Lung (tissue), 12 donors: ENCODE data around the gene ICAM4. TPM values are rescaled to one million over a fixed set of nuclear protein-coding genes. Genes with fewer than 3 reads are reported as not detected.
A peak's percentile ranks its signal among the peaks of the same experiment; 100 is the strongest.
"Not testable (repeated sequence)": the region's sequence is repeated elsewhere in the genome, so short reads cannot be mapped to it uniquely, and the experiment has no call there.

Experiments
- ATAC-seq: fragments of 200-7000 bp; cut with Tn5 transposase; one replicate; pipeline ENCODE4 v1.9.1; 2020; ENCODE audit warnings: moderate number of reproducible peaks; ENCODE audit not compliant: insufficient read depth, low FRiP score
- DNase-seq, 3 donors: peaks; one replicate each; pipeline ENCODE4 v3.0.0-alpha.2; 2013 to 2017
- H3K27ac ChIP-seq, 2 donors: one replicate each; pipeline ENCODE4 v1.5.1; 2013; ENCODE audit warnings: mild to moderate bottlenecking in 2 of 2, moderate library complexity in 2 of 2, control low read depth in 1 of 2, inconsistent platforms in 1 of 2, low read depth in 1 of 2, low read length in 1 of 2
- H3K27me3 ChIP-seq, 3 donors: one replicate each; pipeline ENCODE4 v1.5.1; 2013; ENCODE audit warnings: low read length in 2 of 3; ENCODE audit not compliant: control insufficient read depth in 3 of 3, insufficient read depth in 3 of 3
- H3K36me3 ChIP-seq, 4 donors: one replicate each; pipeline ENCODE4 v1.5.1; 2013; ENCODE audit warnings: low read length in 4 of 4, mild to moderate bottlenecking in 1 of 4, moderate library complexity in 1 of 4; ENCODE audit not compliant: control insufficient read depth in 4 of 4, insufficient read depth in 4 of 4
- H3K4me1 ChIP-seq, 5 donors: one replicate each; pipeline ENCODE4 v1.5.1; 2013; ENCODE audit warnings: low read length in 5 of 5, mild to moderate bottlenecking in 2 of 5, moderate library complexity in 1 of 5; ENCODE audit not compliant: control insufficient read depth in 5 of 5, insufficient read depth in 5 of 5
- H3K4me3 ChIP-seq: one replicate; pipeline ENCODE4 v1.5.1; 2013; ENCODE audit warnings: mild to moderate bottlenecking, control low read depth, moderate library complexity
- H3K9ac ChIP-seq, 2 donors: one replicate each; pipeline ENCODE4 v1.5.1; 2013; ENCODE audit warnings: low read length in 2 of 2, control low read depth in 1 of 2; ENCODE audit not compliant: insufficient read depth in 1 of 2
- H3K9me3 ChIP-seq, 4 donors: one replicate each; pipeline ENCODE4 v1.5.1; 2013; ENCODE audit warnings: low read length in 3 of 4, mild to moderate bottlenecking in 1 of 4, moderate library complexity in 1 of 4; ENCODE audit not compliant: control insufficient read depth in 4 of 4, insufficient read depth in 3 of 4
- WGBS, 2 donors: extraction: QIAGEN DNeasy Blood & Tissue Kit; methylation state at CpG; one replicate each; pipeline ENCODE4 v1.1.7; 2013; 5-methylcytosine and 5-hydroxymethylcytosine counted together
- polyA plus RNA-seq, 2 donors: library from polyadenylated mRNA; stranded (reverse); fragments of 200-250 nt; gene quantifications; one replicate each; pipeline ENCODE4 v1.2.1, GENCODE V29; 2013
- total RNA-seq, 2 donors: library from RNA; depleted of rRNA in 1 of 2; stranded (reverse); fragments of >200 nt in 1 of 2; gene quantifications; one replicate each; pipeline ENCODE4 v1.2.1, GENCODE V29; 2014 to 2021
- TF ChIP-seq, protein P1 (sequence below): IDR thresholded peaks from 2 replicates; pipeline ENCODE4 v1.5.1; 2012; ENCODE audit warnings: mild to moderate bottlenecking; ENCODE audit errors: control extremely low read depth, extremely low read depth
- donor health status: control.
- donor health status: control.
- donor health status: Bipolar disorder and iron deficiency.
- donor health status: healthy.
- donor health status: DM: yes; HTN: yes; CAD: no.

Gene ICAM4
- total and polyA plus RNA-seq, 4 donors, result 4.6 to 38.8 (median 8.1) TPM

DNA sequence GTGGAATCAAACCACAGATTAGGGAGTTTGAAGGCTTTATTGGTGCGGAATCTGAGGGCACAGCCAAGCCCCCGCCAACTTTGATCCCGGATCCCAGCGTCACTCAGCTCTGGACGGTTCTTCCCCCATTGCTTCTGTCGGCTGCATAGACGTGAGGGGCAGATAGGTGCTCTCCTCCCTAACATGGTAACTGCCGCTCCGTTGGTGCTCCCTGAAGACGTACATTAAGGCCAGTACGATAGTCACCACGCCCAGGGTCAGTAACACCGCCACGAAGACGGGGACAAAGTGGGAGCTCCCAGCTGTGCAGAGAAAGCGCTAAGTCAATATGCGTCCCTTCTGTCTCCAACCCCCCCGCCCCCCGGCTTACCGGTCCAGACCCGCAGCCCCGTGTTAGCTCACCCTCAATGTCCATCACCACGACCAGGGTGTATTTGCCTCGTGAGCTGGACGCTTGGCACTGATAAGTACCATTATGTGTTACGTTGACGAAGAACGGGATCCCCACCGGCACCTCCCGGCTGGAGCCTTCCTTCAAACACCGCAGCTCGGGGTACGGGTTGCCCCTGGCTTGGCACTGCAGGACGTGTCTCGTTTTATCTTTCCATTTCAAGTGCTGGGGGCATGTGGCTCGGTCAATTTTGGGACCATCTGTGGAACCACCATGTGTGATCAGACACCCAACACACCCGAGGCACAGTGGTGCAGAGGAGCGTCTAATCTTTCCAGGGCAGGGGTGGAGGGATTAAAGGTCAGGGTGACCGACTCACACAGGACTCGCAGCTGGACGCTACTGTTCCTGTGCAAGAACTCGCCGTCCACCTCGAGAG is 47.2 kb downstream of the ICAM4 start:
- peaks cover 0 to 25% (median 9%) of the 10 kb centered on the region in 5 donors for H3K4me1 ChIP-seq
- no peaks in the 10 kb centered on the region for H3K27me3 ChIP-seq
- TF ChIP-seq, protein P1, sequence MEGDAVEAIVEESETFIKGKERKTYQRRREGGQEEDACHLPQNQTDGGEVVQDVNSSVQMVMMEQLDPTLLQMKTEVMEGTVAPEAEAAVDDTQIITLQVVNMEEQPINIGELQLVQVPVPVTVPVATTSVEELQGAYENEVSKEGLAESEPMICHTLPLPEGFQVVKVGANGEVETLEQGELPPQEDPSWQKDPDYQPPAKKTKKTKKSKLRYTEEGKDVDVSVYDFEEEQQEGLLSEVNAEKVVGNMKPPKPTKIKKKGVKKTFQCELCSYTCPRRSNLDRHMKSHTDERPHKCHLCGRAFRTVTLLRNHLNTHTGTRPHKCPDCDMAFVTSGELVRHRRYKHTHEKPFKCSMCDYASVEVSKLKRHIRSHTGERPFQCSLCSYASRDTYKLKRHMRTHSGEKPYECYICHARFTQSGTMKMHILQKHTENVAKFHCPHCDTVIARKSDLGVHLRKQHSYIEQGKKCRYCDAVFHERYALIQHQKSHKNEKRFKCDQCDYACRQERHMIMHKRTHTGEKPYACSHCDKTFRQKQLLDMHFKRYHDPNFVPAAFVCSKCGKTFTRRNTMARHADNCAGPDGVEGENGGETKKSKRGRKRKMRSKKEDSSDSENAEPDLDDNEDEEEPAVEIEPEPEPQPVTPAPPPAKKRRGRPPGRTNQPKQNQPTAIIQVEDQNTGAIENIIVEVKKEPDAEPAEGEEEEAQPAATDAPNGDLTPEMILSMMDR, result no peak
- H3K9ac ChIP-seq, result peak overlapping the region in 1 of 2 donors; percentile 40
- H3K4me3 ChIP-seq, result peak overlapping the region; percentile 47
- DNase-seq (peak in 1 of 3 donors; percentile 33), ATAC-seq (no peak)
- no peaks in the 10 kb centered on the region for H3K9me3 ChIP-seq
- peak overlapping the region; percentile 76 to 89 for H3K27ac ChIP-seq
- H3K36me3 ChIP-seq, result peaks cover 0 to 14% (median 8%) of the 10 kb centered on the region in 4 donors
- WGBS, 2 donors, result 24 to 49% methylated on average over 43 to 44 of the region's 44 CpGs

GRCh38 chr19:10334588-10335351 is 48.0 kb downstream of the ICAM4 start:
- Histone ChIP-seq H3K27ac (peak overlapping the region; percentile 75 to 89), H3K4me1 (peaks cover 0 to 25% (median 9%) of the 10 kb centered on the region in 5 donors), H3K36me3 (peaks cover 0 to 8% (median 4%) of the 10 kb centered on the region in 4 donors), H3K4me3 (peak overlapping the region; percentile 47), H3K9me3 (no peaks in the 10 kb centered on the region), H3K9ac (peak overlapping the region in 1 of 2 donors; percentile 14), H3K27me3 (no peaks in the 10 kb centered on the region)
- TF ChIP-seq, protein P1, result no peak
- 27 to 52% methylated on average over 58 to 59 of the region's 59 CpGs for WGBS, 2 donors
- peak; percentile 95 to 96 (median 96) for DNase-seq
- ATAC-seq, result peak; percentile 79

DNA sequence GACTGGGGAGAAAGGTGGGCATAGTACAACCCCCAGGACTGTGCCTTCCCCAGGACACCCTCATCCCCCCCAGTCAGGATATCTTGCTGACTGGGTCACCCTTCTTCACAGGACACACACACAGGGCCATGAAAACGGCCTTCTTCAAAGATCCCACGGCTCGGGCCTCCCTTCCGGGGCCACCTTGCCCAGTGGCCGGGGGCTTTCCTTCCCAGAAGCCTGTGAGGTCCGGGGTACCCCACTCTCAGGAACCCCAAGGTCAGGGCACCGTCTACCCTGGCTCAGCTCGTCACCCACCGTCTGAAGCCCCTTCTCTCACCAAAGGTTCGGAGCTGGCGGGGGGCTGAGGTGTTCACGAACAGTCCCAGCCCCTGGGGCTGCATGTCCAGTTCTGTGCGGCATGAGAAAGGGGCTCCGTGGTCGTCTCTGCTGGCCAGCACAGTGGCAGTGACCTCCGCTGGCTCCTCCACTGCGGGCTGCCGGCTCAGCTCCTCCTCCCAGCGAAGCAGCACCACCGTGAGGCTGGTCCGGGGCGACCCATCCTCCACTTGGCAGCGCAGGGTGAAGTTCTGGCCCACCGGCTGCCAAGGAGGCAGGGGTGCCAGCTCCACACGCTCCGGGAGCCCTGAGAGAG is 48.7 kb downstream of the ICAM4 start:
- no peak for ATAC-seq
- 66 to 80% methylated on average over 26 of the region's 26 CpGs for WGBS, 2 donors
- DNase-seq, result peak in 1 of 3 donors; percentile 4
- Histone ChIP-seq H3K4me1 (peaks cover 0 to 25% (median 9%) of the 10 kb centered on the region in 5 donors), H3K27me3 (no peaks in the 10 kb centered on the region), H3K36me3 (peaks cover 0 to 2% (median under 1%) of the 10 kb centered on the region in 4 donors), H3K27ac (peak overlapping the region in 1 of 2 donors; percentile 32), H3K9ac (no peak overlapping the region), H3K9me3 (no peaks in the 10 kb centered on the region), H3K4me3 (no peak overlapping the region)
- TF ChIP-seq, protein P1, result no peak

- not testable (repeated sequence) for H3K27me3 ChIP-seq, DNase-seq, H3K9ac ChIP-seq, H3K4me3 ChIP-seq, H3K27ac ChIP-seq, H3K36me3 ChIP-seq, H3K9me3 ChIP-seq, ATAC-seq
- 97 to 99% methylated on average over 9 of the region's 9 CpGs for WGBS, 2 donors
- peaks cover 0 to 25% (median 9%) of the 10 kb centered on the region in 5 donors for H3K4me1 ChIP-seq
Measured at GRCh38 chr19:10336725-10337124, 50.0 kb downstream of the ICAM4 start.
